GM12892 (cell line): ENCODE results near the gene CGREF1.

Source experiments
- POLR2A ChIP-seq: IDR thresholded peaks from 2 replicates; pipeline ENCODE4 v1.6.1; 2011; ENCODE audit warnings: low read depth, low read length, control low read depth
- POLR2AphosphoS5 ChIP-seq: IDR thresholded peaks from 2 replicates; pipeline ENCODE4 v1.6.1; 2011; ENCODE audit warnings: low read depth, low read length, control low read depth
- TAF1 ChIP-seq: IDR thresholded peaks from 2 replicates; pipeline ENCODE4 v1.6.1; 2011; ENCODE audit warnings: low read depth, mild to moderate bottlenecking, control low read depth, low read length, borderline replicate concordance

DNA sequence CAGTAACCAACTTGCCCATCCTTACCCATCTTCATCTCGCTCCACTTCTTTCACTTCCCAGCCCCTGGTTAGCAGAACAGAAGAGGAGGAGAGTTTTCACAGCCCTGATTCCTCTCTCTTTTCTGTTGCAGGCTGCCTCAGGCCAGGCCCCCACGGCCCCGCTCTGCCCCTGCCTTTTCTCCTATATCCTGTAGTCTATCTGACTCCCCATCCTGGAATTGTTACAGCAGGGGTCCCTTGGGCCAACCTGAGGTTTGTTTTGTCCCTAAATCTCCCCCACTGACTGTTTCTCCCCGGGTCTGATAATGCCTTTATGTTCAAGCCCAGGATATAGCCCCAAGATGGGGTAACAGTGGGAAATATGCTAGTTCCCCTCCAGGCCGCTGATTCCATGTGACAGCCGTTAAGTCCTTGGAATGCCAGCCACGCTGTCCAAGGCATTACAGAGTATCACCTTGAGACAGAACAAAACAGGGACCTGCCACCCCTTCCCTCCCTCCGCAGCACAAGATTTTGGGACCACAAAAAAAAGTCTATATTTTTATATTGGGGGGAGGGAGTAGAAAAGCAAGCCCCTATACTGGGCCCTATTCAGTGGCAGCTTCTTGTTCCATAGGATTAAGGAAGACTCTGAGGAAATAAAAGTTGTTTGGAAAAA lies 48.8 kb downstream of the CGREF1 start:
- TF ChIP-seq TAF1 (no peak), POLR2AphosphoS5 (no peak), POLR2A (no peak)
